KMS-11 (cell line): ENCODE results near the gene C6orf47.
"Not testable (repeated sequence)": the region's sequence is repeated elsewhere in the genome, so short reads cannot be mapped to it uniquely, and the experiment has no call there.

Source experiments
- H2AFZ ChIP-seq: fragments of 200-600 bp; sonication (generic); 2 replicates; pipeline ENCODE4 v1.6.1; 2016; ENCODE audit warnings: antibody characterized with exemption, mixed run types, low read depth
- H3K27ac ChIP-seq: fragments of 200-600 bp; sonication (generic); 2 replicates; pipeline ENCODE4 v1.6.1; 2016; ENCODE audit warnings: mild to moderate bottlenecking, mixed run types
- H3K27me3 ChIP-seq: fragments of 200-600 bp; sonication (generic); 2 replicates; pipeline ENCODE4 v1.6.1; 2017; ENCODE audit warnings: mild to moderate bottlenecking, low read depth, mixed run types, moderate library complexity; ENCODE audit not compliant: insufficient read depth
- H3K36me3 ChIP-seq: fragments of 200-600 bp; sonication (generic); 2 replicates; pipeline ENCODE4 v1.6.1; 2017; ENCODE audit warnings: mild to moderate bottlenecking, mixed run types; ENCODE audit not compliant: insufficient read depth
- H3K4me1 ChIP-seq: fragments of 200-600 bp; sonication (generic); 2 replicates; pipeline ENCODE4 v1.6.1; 2016; ENCODE audit warnings: mild to moderate bottlenecking, low read depth, mixed run types; ENCODE audit not compliant: poor library complexity, severe bottlenecking
- H3K4me2 ChIP-seq: fragments of 200-600 bp; sonication (generic); 2 replicates; pipeline ENCODE4 v1.7.0; 2016; ENCODE audit warnings: mild to moderate bottlenecking, mixed run types
- H3K4me3 ChIP-seq: fragments of 200-600 bp; sonication (generic); IDR thresholded peaks from 2 replicates; pipeline ENCODE4 v1.6.1; 2017; ENCODE audit warnings: low read depth, low read length, mixed read lengths; ENCODE audit not compliant: insufficient read depth
- H3K79me2 ChIP-seq: fragments of 200-600 bp; sonication (generic); 2 replicates; pipeline ENCODE4 v1.6.1; 2016; ENCODE audit warnings: low read depth, mixed run types; ENCODE audit not compliant: insufficient read depth
- H3K9ac ChIP-seq: fragments of 200-600 bp; sonication (generic); 2 replicates; pipeline ENCODE4 v1.6.1; 2016; ENCODE audit warnings: mild to moderate bottlenecking, mixed run types
- H4K20me1 ChIP-seq: fragments of 200-600 bp; sonication (generic); 2 replicates; pipeline ENCODE4 v1.6.1; 2016; ENCODE audit warnings: mild to moderate bottlenecking, mixed run types; ENCODE audit not compliant: insufficient read depth
- CTCF ChIP-seq: fragments of 200-600 bp; sonication (generic); conservative IDR thresholded peaks from 2 replicates; pipeline ENCODE4 v1.6.1; 2017; ENCODE audit warnings: low read depth, mild to moderate bottlenecking, antibody characterized with exemption, low read length, moderate library complexity, mixed read lengths

The C6orf47 gene

DNA sequence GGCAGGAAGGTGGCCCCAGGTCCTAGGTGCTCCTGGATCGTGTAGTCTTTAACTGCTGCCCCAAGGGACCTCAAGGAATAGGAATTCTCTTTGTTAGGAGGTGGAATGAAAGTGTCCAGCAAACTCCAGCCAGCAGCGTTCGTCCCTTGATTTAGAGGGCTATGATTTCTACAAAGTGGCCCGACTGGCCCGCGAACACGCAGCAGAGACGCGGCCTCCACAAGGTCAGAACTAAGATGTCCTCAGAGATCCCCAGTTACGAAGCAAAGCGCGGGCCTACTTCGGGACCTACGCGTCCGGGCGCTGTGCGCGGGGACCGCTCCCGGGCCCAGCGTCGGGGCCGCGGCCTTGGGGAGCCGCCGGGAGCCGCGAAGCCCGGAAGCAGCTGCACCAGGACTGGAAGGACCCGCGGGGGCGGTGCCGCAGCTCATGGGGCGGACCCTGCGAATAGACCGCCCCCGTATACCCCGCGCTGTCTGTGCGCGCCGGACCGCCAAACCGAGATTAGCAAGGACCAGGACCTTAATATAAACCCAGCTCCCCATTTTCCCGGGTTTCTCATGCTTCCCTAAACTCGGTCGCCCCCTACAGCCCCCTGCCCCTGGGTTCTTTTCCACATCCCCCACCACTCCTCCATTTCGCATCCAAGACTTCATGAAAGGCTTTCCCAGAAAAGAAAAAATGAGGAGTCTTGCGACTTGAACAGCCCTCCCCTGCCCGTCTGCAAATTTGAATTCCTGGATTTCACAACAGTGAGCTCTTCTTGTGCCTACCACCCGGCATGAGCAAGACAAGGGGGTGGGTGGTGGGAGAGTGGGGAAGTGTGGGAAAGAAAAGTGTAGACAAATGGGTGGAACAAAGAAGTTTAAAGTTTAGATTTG lies at the start of gene C6orf47:
Gene C6orf47, minus strand, starts transcription at position 398 of the 881 bp plus-strand sequence. CDS start 831 bp downstream, outside the sequence.
- no peaks in the 10 kb centered on the region for H4K20me1 ChIP-seq
- no peaks in the 10 kb centered on the region for H3K27me3 ChIP-seq
- no peak within 1 kb of the TSS for H3K4me3 ChIP-seq
- H3K27ac ChIP-seq = peak within 1 kb of the TSS; percentile 42; the same call in 1 of the 2 replicates
- TF ChIP-seq CTCF = no peak
- peak within 1 kb of the TSS; percentile 60; the same call in 1 of the 2 replicates for H3K9ac ChIP-seq
- H3K4me1 ChIP-seq = peaks cover 45% of the 10 kb centered on the region
- peaks cover 33% of the 10 kb centered on the region for H3K79me2 ChIP-seq
- peak within 1 kb of the TSS; percentile 56 for H2AFZ ChIP-seq
- H3K4me2 ChIP-seq = peak within 1 kb of the TSS; percentile 87
- no peaks in the 10 kb centered on the region for H3K36me3 ChIP-seq

GRCh38 chr6:31709157-31709556 lies 48.6 kb upstream of the C6orf47 start:
- H3K27ac ChIP-seq, H3K9ac ChIP-seq, H3K4me1 ChIP-seq, H3K27me3 ChIP-seq, H2AFZ ChIP-seq, H3K36me3 ChIP-seq, H3K4me3 ChIP-seq, H3K79me2 ChIP-seq, H3K4me2 ChIP-seq, H4K20me1 ChIP-seq: not testable (repeated sequence)

DNA sequence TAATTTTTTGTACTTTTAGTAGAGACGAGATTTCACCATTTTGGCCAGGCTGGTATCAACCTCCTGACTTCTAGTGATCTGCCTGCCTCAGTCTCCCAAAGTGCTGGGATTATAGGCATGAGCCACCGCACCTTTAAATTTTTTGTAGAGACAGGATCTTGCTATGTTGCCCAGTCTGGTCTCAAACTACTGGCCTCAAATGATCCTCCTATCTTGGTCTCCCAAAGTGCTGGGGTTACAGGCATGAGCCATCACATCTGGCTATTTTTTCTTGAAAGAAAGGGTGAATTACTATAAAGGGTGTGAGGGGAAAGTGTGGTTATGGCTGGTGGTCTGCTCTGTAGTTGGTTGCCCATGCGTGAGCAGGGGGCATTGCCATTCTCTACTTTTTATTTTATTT lies 47.6 kb upstream of the C6orf47 start:
- H3K27me3 ChIP-seq = 0 out of 2 replicates have a peak, but pooled peaks cover 2% of the 10 kb centered on the region
- no peak for TF ChIP-seq CTCF
- H3K4me3 ChIP-seq = no peak overlapping the region
- H4K20me1 ChIP-seq = no peaks in the 10 kb centered on the region
- no peaks in the 10 kb centered on the region for H3K36me3 ChIP-seq
- no peaks in the 10 kb centered on the region for H3K79me2 ChIP-seq
- peaks cover 13% of the 10 kb centered on the region for H3K4me1 ChIP-seq
- H3K4me2 ChIP-seq = no peak overlapping the region
- no peak overlapping the region for H3K9ac ChIP-seq
- no peak overlapping the region for H3K27ac ChIP-seq
- H2AFZ ChIP-seq = no peak overlapping the region

- no peak for TF ChIP-seq CTCF
- 0 out of 2 replicates have a peak, but pooled peaks cover 2% of the 10 kb centered on the region for H3K27me3 ChIP-seq
- peaks cover 13% of the 10 kb centered on the region for H3K4me1 ChIP-seq
- no peak overlapping the region for H3K9ac ChIP-seq
- H3K79me2 ChIP-seq = 0 out of 2 replicates have a peak, but pooled peaks cover under 1% of the 10 kb centered on the region
- no peak overlapping the region for H3K4me2 ChIP-seq
- H2AFZ ChIP-seq = no peak overlapping the region
- H3K36me3 ChIP-seq = no peaks in the 10 kb centered on the region
- no peaks in the 10 kb centered on the region for H4K20me1 ChIP-seq
- no peak overlapping the region for H3K4me3 ChIP-seq
- H3K27ac ChIP-seq = no peak overlapping the region
These were observed 47.1 kb upstream of the C6orf47 start for GRCh38 chr6:31707701-31708100.

GRCh38 chr6:31706599-31706998 lies 46.0 kb upstream of the C6orf47 start, which contains the start of gene LY6G6F:
Gene LY6G6F, plus strand, starts transcription at chr6:31706866. Its CDS starts 41 bp downstream, at chr6:31706907.
- Histone ChIP-seq H3K27ac (no peak within 1 kb of the TSS), H3K9ac (no peak within 1 kb of the TSS), H3K79me2 (0 out of 2 replicates have a peak, but pooled peaks cover 11% of the 10 kb centered on the region), H3K36me3 (no peaks in the 10 kb centered on the region), H4K20me1 (no peaks in the 10 kb centered on the region), H3K27me3 (0 out of 2 replicates have a peak, but pooled peaks cover 2% of the 10 kb centered on the region), H2AFZ (no peak within 1 kb of the TSS), H3K4me1 (peaks cover 17% of the 10 kb centered on the region), H3K4me2 (no peak within 1 kb of the TSS), H3K4me3 (no peak within 1 kb of the TSS)
- TF ChIP-seq CTCF = no peak
